Mammary epithelial cell (primary cell): Measurements from ENCODE around the gene MYH10.

Experiments used
- CTCF ChIP-seq, 2 donors: IDR thresholded peaks in 1 of 2; conservative IDR thresholded peaks in 1 of 2; 2 replicates each; pipeline ENCODE4 v1.5.1; 2011 to 2012; ENCODE audit warnings: inconsistent platforms in 2 of 2, low read length in 2 of 2, mild to moderate bottlenecking in 2 of 2, control low read depth in 1 of 2, low read depth in 1 of 2; ENCODE audit not compliant: insufficient read depth in 1 of 2; ENCODE audit errors: extremely low read depth in 1 of 2
- EZH2 ChIP-seq: IDR thresholded peaks from 2 replicates; pipeline ENCODE4 v1.6.1; 2012; ENCODE audit warnings: low read length, inconsistent platforms, borderline replicate concordance

- no peak for TF ChIP-seq CTCF (conservative IDR thresholded peaks at IDR 0.05 in 1 of 2, IDR thresholded peaks at IDR 0.05 in 1 of 2; ENCODE audit: extremely low read depth in 1 of 2, insufficient read depth in 1 of 2, low read depth in 1 of 2, low read length in 2 of 2)
- no peak for TF ChIP-seq EZH2
Observed at GRCh38 chr17:8426094-8426720, 204.3 kb downstream of the MYH10 start.
